ENCODE results near the gene USP17L26.
"Not testable (repeated sequence)": the region's sequence is repeated elsewhere in the genome, so short reads cannot be mapped to it uniquely, and the experiment has no call there.

Gene USP17L26

GRCh38 chr4:9334358-9334757 is at the start of gene USP17L26:
TSS of gene USP17L26 (plus strand) at chr4:9334658. CDS start at chr4:9334658, 0 bp downstream.
- DNase-seq (ENCODE audit: low spot score): not testable (repeated sequence)

DNA sequence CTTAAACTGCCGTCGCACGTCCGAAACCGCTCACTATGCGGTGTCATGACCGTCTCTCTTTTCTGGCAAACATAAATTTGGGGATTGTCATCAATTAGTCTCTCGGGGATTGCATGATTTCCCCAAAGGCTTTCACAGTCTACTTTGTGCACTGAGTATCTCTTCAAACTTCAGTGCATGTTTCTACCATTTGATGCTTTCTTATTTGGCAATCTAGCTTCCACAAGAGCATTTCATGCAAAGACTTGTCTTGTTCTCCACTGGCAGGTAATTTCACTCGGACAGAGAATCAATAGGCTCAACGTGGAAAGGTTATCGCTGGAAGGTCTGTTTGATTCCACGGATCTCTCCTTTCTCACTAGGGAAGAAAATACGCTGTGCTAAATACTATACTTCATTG is 10.3 kb upstream of the USP17L26 start:
- DNase-seq (ENCODE audit: low spot score): not testable (repeated sequence)

- not testable (repeated sequence) for DNase-seq (ENCODE audit: low spot score)
Measured at GRCh38 chr4:9324865-9325264, 9.6 kb upstream of the USP17L26 start, which contains the start of gene USP17L24. TSS of gene USP17L24 (plus strand) at chr4:9325165. CDS start at chr4:9325165, 0 bp downstream.

- DNase-seq (ENCODE audit: low spot score): not testable (repeated sequence)
Measured at GRCh38 chr4:9329611-9330010, 4.8 kb upstream of the USP17L26 start, which contains the start of gene USP17L25. TSS of gene USP17L25 (plus strand) at chr4:9329911. CDS start at chr4:9329911, 0 bp downstream.

DNA sequence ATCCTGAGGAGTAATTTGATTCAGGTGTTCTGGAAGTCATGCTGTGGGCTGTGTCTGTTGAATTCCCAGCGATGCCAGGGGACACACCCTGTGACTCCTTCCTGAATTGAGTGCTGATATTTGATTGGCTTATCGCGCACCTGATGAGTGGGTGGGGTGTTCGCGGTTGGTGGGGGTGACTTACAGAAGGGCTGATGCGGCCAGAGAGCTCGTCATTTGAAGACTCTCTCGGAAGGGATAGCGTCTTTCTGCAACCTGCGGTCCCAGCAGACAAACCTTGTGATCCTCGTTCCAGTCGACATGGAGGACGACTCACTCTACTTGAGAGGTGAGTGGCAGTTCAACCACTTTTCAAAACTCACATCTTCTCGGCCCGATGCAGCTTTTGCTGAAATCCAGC is 4.6 kb downstream of the USP17L26 start, which contains the start of gene USP17L5:
Gene USP17L5 (plus strand): TSS at position 301 of the 400 bp plus-strand sequence. CDS start 0 bp downstream, at position 301.
- DNase-seq (ENCODE audit: low spot score): not testable (repeated sequence)

GRCh38 chr4:9343848-9344247 is 9.4 kb downstream of the USP17L26 start, which contains the start of gene USP17L27:
TSS of gene USP17L27 (plus strand) at chr4:9344148. CDS start at chr4:9344148, 0 bp downstream.
- not testable (repeated sequence) for DNase-seq (ENCODE audit: low spot score)

DNA sequence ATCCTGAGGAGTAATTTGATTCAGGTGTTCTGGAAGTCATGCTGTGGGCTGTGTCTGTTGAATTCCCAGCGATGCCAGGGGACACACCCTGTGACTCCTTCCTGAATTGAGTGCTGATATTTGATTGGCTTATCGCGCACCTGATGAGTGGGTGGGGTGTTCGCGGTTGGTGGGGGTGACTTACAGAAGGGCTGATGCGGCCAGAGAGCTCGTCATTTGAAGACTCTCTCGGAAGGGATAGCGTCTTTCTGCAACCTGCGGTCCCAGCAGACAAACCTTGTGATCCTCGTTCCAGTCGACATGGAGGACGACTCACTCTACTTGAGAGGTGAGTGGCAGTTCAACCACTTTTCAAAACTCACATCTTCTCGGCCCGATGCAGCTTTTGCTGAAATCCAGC is 14.1 kb downstream of the USP17L26 start, which contains the start of gene USP17L28:
Gene USP17L28 (plus strand): TSS at position 301 of the 400 bp plus-strand sequence. CDS start 0 bp downstream, at position 301.
- not testable (repeated sequence) for DNase-seq (ENCODE audit: low spot score)

GRCh38 chr4:9350866-9351265 is 16.4 kb downstream of the USP17L26 start:
- not testable (repeated sequence) for DNase-seq (ENCODE audit: low spot score)

DNA sequence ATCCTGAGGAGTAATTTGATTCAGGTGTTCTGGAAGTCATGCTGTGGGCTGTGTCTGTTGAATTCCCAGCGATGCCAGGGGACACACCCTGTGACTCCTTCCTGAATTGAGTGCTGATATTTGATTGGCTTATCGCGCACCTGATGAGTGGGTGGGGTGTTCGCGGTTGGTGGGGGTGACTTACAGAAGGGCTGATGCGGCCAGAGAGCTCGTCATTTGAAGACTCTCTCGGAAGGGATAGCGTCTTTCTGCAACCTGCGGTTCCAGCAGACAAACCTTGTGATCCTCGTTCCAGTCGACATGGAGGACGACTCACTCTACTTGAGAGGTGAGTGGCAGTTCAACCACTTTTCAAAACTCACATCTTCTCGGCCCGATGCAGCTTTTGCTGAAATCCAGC is 18.9 kb downstream of the USP17L26 start, which contains the start of gene USP17L29:
Gene USP17L29 (plus strand): TSS at position 301 of the 400 bp plus-strand sequence. CDS start 0 bp downstream, at position 301.
- DNase-seq (ENCODE audit: low spot score): not testable (repeated sequence)

- not testable (repeated sequence) for DNase-seq (ENCODE audit: low spot score)
Measured at GRCh38 chr4:9362829-9363228, 28.4 kb downstream of the USP17L26 start, which contains the start of gene USP17L30. TSS of gene USP17L30 (plus strand) at chr4:9363129. CDS start at chr4:9363129, 0 bp downstream.

GRCh38 chr4:9379881-9380280 is 45.4 kb downstream of the USP17L26 start:
- DNase-seq (ENCODE audit: low spot score): not testable (repeated sequence)

- DNase-seq (ENCODE audit: low spot score): not testable (repeated sequence)
Measured at GRCh38 chr4:9381012-9381534, 46.6 kb downstream of the USP17L26 start.

DNA sequence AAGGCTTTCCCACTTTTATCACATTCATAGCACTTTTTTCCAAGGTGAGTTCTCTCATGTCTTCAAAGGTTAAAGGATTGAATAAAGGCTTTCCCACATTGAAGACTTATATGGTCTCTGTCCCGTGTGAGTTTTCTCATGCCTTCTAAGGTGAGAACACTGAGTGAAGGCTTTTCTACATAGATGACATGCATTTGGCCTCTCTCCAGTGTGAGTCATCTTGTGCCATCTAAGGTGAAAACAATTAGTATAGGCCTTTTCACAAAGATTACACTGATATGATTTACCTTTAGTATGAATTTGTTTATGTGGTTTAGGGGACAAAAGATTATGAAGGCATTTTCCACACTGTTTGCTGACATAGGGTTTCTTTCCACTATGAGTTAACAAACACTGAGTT is 49.7 kb downstream of the USP17L26 start:
- no peak for DNase-seq (ENCODE audit: low spot score)
